ENCODE measurements around the gene HNRNPAB. TPM values are rescaled to one million over a fixed set of nuclear protein-coding genes. Genes with fewer than 3 reads are reported as not detected.
"Not testable (repeated sequence)": the region's sequence is repeated elsewhere in the genome, so short reads cannot be mapped to it uniquely, and the experiment has no call there.

HNRNPAB gene
- polyA plus RNA-seq, 4 donors = 111 to 168 (median 154) TPM

DNA sequence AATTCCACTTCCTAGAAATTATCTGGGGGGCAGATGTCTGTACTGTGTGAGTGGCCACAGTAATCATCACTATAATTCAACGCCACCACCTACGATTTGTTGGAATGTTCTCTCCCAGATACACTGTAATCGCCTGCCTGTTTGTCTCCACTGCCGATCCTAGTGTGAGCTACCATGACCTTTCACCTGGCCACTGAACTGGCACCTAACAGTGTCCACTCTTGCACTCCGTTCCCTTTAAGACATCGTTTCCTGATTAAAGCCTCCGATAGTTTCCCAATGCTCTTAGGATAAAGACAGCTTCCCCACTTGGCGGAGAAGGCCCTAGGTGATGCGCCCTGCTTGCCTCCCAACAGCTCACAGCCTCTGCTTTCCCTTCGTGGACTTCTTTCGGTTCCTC lies 24.3 kb downstream of the HNRNPAB start:
- no peak for DNase-seq (ENCODE audit: low read depth in 4 of 4, low spot score in 3 of 4)

DNA sequence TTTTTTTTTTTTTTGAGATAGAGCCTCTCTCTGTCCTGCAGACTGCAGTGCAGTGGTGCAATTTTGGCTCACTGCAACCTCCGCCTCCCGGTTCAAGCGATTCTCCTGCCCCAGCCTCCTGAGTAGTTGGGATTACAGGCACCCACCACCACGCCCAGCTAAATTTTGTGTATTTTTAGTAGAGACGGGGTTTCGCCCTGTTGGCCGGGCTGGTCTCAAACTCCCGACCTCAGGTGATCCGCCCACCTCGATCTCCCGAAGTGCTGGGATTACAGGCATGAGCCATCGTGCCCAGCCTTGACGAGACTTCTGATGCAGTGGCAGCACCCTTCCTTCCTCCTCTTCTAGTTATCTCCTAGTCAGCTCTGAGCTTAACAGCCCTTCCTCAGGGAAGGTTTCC lies 24.8 kb downstream of the HNRNPAB start:
- not testable (repeated sequence) for DNase-seq (ENCODE audit: low read depth in 4 of 4, low spot score in 3 of 4)

DNA sequence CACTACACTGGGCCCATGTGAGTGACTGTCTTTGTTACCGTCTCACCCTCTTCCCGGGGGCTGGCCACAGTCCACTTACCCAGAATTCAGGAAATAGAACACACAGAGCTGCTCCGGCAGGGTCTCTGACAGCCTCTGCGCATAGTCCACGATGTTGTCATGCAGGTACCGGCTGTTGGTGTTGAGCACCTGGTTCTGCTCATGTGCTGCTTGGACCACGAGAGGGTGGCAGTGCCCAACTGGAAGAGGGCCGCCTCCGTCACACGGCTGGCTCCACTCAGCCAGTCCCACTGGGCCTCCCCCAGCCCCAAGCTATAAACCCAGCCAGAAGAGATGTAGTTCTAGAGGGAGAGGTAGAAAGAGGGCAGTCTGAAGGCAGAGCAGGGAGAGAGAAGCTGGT lies 25.5 kb downstream of the HNRNPAB start:
- no peak for DNase-seq (ENCODE audit: low read depth in 4 of 4, low spot score in 3 of 4)

DNA sequence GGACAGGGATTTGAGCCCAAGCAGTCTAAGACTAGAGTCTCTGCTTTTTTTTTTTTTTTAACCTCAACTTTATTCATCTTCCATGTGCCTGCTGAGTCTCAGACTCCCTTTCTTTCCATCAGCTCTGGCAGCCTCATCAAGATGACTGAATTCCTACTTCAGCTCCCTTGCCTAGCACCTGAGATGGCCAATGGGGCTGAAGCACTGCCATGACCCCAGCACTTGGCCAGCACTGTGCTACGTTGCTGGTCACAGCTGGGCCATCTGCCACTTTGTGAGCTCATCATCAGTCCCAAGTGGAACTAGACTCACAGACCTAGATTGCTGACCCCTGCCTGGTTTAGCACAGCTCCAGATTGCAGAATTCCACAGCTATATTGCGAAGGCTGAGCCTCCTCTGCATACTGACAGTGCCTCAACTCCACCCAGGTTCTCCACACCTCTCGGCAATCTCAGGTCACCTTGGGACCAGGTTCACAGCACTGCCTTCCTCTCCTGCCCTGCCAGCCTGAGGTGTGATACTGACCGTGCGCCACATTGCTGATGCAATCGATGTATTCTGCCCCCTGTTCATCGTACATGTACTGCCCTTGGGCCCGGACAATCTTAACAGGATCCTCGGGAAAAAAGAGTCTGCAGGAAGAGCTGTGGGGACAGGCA lies 26.7 kb downstream of the HNRNPAB start:
- no peak for DNase-seq (ENCODE audit: low read depth in 4 of 4, low spot score in 3 of 4)

DNA sequence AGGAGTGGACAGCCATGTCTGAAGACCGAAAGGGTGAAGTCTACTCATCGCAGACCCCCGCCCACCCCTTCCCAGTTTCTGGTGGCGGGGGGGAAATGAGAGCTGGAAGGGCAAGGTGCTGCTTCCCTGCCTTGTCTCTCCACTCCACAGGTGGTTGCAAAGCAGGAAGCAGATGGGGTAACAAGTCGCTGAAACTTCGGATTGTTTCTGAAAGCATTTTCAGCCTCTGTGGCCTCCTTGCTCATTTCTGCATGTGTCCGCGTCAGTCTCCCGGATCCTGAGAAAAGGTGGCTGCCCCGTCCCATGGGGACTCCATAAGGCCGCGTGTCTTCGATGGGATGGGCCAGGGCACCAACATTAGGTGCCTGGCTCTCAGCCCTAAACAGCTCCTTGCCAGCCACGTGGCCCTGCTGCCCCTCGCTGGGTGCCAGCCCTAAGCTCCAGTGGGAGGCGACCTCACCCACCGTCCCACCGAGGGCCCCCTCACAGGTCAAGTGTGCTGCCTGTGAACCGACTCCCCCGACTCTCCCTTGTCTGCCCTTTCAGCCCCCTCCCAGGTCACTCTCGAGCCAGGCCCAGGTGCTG lies 27.3 kb downstream of the HNRNPAB start:
- no peak for DNase-seq (ENCODE audit: low read depth in 4 of 4, low spot score in 3 of 4)

DNA sequence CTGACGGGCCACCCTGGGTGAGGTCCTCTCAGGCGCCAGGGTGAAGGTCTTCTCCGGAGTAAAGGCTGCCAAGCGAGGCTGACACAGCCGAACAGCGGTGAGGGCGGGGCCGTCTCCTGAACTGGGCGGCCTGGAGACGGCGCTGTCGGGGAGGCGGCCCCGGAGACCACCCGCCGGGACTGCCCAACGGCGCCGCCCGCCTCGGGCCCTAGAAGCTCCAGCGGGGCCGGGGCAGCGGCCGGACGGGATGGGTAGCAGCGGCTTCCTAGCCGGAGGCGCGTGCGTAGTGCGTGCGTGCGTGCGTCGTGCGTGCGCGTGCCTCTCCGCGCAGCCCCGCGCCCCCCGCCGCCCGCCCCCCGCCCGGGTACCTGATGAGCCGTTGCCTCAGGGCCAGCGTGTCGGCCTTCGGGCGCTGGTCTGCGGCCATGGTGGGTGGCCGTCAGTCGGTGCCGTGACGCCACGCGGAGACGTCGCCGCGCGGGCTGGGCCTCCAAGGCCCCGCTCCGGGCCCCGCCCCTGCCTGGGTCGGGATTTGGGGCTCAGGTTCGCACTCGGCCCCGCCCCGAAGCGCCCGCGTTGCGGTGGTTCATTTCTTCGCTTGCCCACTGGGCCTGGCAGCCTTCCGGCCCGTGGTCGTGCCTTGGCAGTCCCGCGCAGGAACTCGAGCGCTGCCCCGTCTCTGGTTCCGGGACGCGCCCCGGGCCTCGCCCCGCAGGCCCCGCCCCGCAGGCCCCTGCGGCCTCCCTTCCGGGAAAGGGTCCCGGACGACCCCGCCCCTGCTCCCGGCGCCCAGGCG lies 28.0 kb downstream of the HNRNPAB start, which contains the start of gene PHYKPL:
Gene PHYKPL, minus strand, starts transcription at position 679 of the 796 bp plus-strand sequence. Its CDS starts 252 bp downstream, at position 427.
- DNase-seq (ENCODE audit: low read depth in 4 of 4, low spot score in 3 of 4) = peak in 3 of 4 donors; percentile 33 to 47 (median 39)

DNA sequence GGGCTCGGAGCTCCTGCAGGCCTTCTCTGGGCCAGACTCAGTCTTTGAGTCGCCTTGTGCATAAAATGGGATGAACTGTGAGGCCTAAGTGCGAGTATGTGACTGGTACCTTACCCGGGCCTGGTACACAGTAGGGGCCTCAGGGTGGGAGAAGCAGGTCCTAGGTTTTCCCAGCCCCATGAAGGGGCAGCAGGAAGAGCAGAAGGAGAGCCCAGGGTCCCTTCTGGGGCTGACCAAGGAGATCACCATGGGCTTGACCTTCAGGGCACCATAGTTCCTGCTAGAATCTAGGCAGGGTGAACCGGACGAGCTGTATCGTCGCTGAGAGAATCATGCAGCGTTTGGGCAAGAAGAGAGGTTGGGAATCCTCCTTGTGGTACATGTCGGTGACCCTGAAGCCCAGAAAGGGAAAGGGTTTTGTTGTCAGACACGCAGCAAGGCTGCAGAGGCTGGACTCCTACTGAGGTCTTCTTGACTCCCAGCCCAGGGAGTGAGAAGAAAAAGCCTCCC lies 28.6 kb downstream of the HNRNPAB start:
- DNase-seq (ENCODE audit: low read depth in 4 of 4, low spot score in 3 of 4) = no peak

DNA sequence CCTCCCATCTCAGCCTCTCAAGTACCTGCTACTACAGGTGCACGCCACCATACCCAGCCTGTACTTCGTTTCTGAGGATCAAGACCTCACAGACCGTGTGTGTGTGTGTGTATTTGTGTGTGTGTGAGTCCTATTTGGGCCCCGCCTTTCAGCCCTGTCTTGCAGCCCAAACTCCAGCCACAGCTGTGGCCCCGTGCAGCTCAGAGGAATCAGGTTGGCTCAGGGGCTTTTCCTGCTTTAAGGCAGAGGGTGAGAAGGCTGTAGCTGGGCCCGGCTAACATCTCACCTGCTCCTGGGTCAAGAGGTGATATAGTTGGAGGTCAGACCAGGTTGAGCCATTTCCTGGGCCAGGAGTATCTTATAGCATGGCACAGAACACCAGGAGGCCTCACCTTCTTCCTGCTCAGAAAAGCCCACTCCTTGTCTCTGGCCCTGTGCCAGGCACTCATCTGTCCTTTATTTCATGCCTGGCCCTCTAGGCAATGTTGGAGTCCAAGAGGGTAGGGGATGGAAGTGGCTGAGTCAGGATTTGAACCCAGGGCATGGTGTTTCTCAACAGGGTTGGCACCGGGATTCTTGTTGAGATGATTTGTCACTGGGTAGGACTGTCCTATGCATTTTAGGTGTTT lies 29.9 kb downstream of the HNRNPAB start:
- no peak for DNase-seq (ENCODE audit: low read depth in 4 of 4, low spot score in 3 of 4)

DNA sequence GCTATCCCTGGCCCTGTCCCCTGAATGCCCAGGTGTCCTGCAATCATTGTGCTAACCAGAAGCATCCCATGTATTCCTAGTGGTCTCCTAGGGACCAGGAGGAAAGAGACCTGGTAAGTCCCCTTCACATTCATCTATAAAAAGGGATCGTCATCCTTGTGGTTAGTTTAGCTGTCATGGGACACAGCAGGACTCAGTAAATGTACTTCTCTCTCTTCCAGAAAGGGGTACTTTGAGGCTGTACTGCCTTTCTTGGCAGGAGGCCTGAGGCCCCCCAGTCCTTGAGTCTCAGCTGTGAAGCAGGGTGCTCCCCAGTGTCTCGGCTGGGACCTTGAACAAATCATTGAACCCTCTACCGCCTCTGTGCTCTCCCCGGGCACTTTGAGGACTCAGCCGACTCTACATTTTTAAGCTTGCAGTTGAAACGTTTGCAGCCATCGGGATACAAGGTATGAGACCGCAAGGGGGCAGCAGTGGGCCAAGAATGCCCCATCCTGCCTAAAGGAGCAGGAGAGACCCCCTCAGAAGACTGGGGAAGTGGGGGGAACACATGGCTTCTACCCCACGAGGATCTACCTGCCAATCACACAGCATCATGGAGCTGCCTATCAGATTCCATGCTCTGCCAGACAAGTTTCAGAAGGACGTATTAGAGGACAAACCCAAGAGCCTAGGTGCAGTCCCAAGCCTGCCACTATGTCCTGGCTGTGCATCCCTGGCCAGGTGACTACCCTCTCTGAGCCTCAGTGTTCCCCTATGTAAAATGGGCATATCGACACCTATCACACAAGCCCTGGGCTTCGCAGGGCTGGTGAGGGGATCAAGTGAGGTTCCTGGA lies 30.6 kb downstream of the HNRNPAB start:
- DNase-seq (ENCODE audit: low read depth in 4 of 4, low spot score in 3 of 4) = peak in 3 of 4 donors; percentile 49 to 63 (median 55)

DNA sequence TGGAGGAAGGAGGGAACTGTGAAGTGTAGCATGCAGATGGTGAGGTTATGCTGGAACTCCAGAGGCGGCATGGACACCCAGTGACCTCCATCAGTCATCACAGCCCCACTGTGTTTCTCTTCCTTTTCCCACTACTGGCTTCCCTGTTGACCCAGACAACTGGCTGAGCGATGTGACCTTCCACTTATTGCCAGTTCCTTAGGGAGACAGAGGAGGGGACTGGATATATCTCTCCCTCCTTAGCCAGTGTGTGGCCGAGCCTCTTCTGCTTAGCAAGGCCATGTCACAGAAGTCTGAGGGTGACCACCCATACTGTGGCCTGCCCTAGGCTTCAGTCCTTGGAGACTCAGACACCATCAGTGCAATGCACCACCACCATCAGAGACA lies 31.2 kb downstream of the HNRNPAB start:
- DNase-seq (ENCODE audit: low read depth in 4 of 4, low spot score in 3 of 4) = no peak

DNA sequence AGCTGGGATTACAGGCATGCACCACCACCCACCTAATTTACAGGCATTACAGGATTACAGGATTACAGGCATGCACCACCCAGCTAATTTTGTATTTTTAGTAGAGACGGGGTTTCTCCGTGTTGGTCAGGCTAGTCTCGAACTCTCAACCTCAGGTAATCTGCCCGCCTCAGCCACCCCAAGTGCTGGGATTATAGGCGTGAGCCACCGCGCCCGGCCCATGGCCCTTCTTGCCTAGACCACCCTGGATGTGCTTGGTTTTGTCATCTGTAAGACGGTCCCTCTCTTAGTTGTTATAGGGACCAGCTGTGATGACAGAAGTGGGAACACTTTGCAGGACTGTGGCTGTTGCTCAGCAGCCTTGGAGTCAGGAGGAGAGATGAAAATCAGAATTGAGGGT lies 31.8 kb downstream of the HNRNPAB start:
- DNase-seq (ENCODE audit: low read depth in 4 of 4, low spot score in 3 of 4) = no peak

DNA sequence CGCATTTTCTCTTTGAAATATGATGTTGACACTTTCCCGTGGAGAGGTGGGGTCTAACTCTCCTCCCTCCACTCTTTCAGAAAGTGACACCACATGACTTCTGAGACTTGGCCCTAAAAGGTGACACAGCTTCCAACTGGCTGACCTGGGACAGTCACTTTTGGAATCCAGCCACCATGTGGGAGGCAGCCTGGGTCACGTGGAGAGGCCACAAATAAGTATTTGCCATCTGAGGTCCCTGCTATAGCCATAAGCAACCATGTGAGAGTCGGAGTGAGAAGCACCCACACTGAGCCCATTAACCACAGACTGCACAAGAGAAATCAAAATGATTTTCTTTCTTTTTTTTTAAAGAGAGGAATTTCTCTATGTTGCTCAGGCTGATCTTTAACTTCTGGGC lies 32.3 kb downstream of the HNRNPAB start:
- no peak for DNase-seq (ENCODE audit: low read depth in 4 of 4, low spot score in 3 of 4)

DNA sequence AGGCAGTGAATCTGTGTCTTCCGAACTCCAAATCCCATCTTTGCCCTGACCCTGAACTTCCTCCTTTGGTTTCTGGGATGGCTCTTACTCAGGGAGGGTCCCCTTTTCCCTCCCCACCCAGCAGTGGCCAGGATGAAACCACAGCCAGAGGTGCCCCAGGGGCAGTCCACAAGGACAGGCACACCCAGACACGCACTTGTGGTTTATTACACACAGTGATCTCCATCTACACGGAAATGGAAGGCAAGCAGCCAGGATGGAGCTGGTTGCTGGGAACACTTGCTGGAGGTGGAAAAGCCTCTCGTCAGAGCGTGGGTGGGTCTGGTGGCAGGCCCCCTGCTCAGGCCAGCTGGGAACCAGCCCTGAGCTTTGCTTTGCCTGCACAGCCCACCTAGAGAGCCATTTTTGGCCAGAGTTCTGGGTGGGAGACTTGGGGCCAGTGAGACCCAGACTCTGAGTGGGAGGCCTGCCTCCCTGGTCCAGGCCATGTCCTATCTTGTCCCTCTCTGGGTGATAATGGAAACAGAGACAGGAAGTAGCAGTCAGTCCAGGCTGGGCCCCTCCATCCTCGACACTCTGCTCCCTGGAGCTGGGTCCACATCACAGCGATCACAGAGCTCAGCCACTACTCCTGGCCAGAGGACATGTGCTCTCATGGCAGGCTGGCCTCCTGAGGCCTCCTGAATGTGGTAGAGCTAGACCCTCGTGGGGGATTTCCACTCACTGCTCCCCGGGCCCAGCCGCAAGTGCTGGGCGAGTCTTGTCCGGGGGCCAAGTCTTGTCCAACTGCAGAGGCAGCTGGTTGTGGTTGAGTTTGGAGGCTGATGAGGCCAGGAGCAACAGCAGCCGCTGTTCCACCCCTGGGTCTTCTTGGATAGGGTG lies 33.3 kb downstream of the HNRNPAB start:
- DNase-seq (ENCODE audit: low read depth in 4 of 4, low spot score in 3 of 4) = no peak

DNA sequence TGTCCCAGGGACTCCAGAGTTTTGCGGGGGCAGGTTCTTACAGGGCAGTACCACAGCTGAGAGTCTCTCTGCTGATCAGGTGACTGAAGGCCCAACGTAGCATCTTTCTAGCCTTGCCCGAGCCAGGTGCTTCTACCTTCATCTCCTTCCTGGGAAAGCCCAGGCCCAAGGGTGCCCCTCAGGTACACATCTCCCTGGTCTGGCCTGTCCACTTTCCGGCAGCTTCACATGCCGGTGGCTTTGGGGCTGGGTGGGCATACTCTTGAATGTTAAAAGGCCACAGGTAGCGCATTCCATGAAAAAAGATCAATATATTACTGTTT lies 33.9 kb downstream of the HNRNPAB start:
- no peak for DNase-seq (ENCODE audit: low read depth in 4 of 4, low spot score in 3 of 4)

DNA sequence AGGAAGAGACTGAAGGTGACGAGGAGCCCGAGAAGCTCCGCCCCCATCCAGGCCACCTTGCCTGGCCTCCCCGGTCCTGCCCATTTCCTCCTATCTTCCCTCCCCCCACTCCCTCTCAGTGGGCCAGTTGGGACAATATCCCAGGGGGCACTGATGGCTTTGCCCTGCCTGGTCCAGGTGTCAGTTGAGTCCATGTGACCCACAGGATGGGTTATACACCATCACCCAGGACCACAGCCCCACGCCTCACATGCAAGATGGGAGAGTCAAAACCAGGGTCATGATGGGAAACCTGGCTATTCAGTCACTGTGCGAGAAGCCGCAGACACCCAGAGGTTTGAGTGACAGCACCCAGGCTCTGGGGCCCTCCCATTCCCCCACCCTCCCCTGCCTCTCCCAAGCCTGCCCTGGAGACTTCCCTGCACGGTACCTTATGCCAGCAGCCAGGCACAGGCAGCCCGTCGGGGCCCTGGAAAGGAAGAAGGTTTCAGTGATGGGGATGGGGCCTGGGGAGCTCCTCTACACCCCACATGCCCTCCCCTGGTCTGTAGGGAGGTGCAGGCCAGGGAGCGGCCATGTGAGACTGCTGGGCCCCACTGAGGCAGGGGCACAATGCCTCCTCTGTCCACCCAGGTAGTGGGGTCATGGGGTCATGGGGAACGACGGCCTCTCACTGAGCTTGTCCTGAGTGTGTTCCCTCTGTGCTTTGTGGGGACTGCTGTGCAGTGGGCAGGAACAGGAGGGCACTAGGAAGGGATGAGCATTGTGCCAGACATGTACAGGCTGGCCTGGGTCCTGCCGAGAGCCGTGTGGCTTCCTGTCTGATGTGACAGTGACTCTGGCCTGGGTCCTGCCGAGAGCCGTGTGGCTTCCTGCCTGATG lies 34.6 kb downstream of the HNRNPAB start:
- no peak for DNase-seq (ENCODE audit: low read depth in 4 of 4, low spot score in 3 of 4)

DNA sequence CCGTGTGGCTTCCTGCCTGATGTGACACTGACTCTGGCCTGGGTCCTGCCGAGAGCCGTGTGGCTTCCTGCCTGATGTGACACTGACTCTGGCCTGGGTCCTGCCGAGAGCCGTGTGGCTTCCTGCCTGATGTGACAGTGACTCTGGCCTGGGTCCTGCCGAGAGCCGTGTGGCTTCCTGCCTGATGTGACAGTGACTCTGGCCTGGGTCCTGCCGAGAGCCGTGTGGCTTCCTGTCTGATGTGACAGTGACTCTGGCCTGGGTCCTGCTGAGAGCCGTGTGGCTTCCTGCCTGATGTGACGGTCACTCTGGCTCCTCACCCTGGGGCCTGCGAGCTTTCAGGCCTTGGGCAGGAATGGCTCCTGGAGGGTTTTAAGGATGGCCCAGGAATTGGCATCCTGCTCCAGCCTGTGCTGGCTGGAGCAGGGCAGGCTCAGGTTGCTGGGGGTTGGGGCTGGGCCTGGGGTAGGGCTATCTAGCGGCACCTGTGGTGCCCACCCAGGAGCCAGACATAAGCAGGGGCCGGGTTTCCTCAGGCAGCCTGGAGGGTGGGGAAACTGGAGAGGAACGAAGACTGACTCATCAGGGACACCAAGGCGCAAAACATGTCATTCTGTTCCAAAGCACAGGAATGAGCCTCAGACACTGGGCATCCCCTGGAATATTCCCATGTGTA lies 35.4 kb downstream of the HNRNPAB start:
- DNase-seq (ENCODE audit: low read depth in 4 of 4, low spot score in 3 of 4) = not testable (repeated sequence)

DNA sequence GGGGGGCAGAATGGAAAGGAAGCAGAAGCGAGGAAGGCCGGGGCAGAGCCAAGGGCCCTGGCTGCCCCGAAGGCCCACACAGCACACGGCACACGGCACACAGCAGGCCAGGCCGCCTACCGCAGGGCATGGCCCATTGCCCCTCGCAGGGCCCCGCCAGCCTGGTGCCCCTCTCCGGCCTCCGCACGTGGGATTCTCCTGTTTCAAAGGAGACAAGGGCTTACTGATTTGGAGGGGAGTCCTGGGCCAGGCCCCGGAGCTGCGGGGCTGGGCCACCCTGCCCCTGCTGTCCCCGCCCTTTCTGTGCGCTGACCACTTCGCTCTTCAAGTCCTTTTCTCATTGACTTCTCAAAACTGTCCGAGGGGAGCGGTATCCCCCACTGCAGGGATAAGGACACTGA lies 36.0 kb downstream of the HNRNPAB start:
- DNase-seq (ENCODE audit: low read depth in 4 of 4, low spot score in 3 of 4) = no peak

DNA sequence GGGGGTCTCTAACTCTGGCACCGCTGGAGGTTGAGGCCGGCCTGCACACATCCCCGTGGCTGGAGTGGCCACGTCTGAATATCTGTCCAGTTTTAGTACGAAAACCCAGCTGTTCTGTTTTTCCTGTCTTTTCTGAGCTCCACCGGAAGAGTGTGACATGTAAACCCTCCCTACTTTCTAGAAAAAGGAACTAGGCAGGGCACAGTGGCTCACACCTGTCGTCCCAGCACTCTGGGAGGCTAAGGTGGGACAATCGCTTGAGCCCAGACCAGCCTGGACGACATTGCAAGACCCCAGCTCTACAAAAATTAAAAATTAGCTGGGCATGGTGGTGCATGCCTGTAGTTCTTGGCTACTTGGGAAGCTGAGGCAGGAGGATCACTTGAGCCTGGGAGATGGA lies 36.4 kb downstream of the HNRNPAB start:
- no peak for DNase-seq (ENCODE audit: low read depth in 4 of 4, low spot score in 3 of 4)
